ENCODE measurements around the gene DUSP19.
A peak's percentile ranks its signal among the peaks of the same experiment; 100 is the strongest.

DUSP19 gene

GRCh38 chr2:183068561-183068960 lies 10.0 kb upstream of the DUSP19 start:
- DNase-seq (ENCODE audit: low read depth), result no peak

DNA sequence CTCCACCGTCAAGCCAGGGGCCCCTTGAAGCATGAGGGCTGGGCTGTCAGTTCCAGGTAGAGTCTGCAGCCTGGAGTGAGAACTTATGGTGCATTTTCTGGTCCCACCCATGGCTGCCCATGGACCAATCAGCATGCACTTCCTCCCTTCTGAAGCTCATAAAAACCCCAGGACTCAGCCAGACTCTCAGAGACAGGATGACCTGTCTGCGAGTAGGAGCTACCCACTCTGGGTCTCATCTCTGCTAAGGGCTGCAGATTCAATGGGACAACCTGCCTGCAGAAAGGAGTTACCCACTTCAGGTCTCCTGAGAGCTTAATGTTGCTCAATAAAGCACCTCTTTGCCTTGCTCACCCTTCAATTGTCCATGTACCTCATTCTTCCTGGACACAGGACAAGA lies 9.4 kb upstream of the DUSP19 start:
- DNase-seq (ENCODE audit: low read depth), result no peak

- DNase-seq (ENCODE audit: low read depth), result no peak
These were observed 7.4 kb upstream of the DUSP19 start for GRCh38 chr2:183070942-183071844.

DNA sequence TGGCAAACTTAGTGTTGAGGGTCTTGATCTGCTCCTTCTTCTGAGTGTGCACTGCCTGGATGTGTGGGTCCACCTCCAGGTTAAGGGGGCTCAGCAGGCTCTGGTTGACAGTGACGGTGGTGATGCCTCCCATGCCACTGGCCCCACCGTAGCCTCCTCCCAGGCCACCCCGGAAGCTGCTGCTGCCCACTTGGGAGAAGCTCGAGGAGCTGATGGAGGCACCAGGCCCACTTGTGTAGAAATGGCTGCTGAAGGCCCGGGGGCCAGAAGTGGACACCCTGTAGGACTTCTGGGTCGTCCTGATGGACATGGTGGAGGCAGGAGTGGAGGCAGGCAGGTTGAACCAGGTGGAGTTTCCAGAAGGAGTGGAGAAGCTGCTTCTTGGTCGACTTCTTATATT lies 6.4 kb upstream of the DUSP19 start:
- DNase-seq (ENCODE audit: low read depth), result no peak

- DNase-seq (ENCODE audit: low read depth), result no peak
These were observed 434 bp upstream of the DUSP19 start for GRCh38 chr2:183078163-183078463.

DNA sequence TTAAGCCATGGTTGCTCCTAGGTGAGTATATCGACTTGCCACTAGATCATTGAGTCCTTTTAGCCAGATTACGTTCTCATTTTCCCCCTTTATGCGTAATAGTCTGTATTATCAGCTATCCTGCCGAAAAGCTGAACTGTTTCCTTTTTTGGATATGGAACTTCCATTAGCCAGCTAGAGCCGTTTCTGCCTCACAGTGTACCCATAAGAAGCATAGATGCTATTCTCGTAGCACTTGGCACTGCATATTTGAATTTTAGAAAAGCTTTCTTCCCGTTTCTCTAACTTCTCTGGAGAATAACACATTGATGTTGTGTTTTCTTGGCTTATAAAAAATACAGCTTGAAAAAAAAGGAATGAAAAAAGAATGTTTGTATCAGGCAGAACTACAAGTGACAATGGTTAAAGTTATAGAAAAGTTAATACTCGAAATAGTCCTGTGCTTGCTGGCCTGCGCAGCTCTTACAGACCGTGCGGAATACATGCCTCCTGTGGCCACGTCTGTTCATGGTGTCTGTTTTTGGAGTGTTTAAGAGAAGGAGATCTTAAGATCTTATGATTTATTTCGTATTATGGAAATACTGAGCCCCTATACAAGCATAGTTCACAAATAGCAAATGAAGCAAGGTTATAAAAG lies 710 bp downstream of the DUSP19 start:
- no peak for DNase-seq (ENCODE audit: low read depth)

- no peak for DNase-seq (ENCODE audit: low read depth)
These were observed 3.4 kb downstream of the DUSP19 start for GRCh38 chr2:183081911-183082310.

GRCh38 chr2:183088061-183088460 lies 9.5 kb downstream of the DUSP19 start:
- DNase-seq (ENCODE audit: low read depth), result no peak

DNA sequence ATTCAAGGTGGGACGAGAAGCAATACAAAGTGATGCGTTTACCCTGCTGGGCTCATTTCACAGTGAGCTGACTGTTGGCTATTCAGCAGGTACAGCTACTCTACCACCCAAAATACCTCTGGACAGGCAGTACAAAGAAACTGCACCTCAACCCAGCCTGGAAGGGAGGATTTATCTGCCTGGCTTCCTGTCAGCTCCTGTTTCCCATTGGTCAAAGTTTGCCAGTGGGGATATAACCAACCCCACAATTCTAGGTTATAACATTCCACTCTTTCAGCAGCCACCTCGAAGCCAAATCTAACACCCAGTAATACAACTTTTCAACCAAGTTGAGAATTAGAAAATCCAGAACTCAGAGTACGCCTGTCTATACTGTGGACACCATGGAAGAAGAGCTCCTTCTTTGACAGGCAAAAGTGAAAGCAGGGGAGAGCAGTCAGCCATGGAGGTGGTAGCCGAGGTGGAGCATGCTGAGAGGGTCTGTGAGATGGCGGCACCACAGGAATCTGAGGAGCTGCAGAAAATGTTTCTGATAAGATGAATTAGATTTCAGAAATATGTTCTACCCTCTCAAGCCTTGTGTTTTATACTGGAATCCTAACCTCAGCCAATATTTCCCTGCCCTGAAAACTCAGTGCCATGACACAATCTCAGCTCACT lies 10.8 kb downstream of the DUSP19 start:
- DNase-seq (ENCODE audit: low read depth), result no peak

GRCh38 chr2:183091318-183091953 lies 12.9 kb downstream of the DUSP19 start:
- no peak for DNase-seq (ENCODE audit: low read depth)

- DNase-seq (ENCODE audit: low read depth), result no peak
These were observed 13.4 kb downstream of the DUSP19 start for GRCh38 chr2:183091954-183092345.

DNA sequence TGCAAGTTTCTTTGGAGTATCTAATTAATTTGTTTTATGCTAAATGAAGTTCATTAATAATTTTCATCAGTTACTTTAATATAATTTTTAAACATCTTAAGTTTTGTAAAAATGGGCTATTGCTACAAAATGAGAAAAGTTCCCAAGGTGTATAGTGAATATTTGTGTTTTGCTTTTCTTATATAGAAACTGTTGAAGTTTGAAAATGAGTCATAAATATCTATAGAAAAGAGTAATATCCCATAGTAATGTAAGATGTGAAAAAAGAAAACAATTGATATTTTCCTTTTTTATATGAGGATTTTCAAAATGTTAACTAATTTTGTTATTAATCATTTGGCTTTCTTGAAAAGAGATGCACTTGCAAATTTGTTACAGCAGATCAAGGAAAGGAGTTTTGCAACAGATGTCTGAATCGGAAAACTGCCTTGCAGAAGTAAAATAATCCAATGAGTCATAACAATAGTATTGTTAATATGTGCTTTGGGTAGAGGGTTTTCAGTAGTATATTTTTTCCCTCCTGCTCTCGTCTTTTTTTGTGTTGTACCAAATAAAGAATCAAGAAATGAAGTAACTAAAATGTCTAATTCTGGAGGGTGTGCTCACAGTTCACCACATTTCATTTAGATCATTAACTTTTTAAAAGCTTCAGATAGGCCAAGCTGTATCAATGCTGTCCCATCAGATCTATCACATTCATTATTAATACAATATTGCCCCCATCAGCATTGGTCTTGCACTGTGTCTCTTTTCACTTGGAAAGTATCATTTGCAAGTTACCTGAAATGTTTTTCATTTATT lies 15.5 kb downstream of the DUSP19 start:
- no peak for DNase-seq (ENCODE audit: low read depth)

DNA sequence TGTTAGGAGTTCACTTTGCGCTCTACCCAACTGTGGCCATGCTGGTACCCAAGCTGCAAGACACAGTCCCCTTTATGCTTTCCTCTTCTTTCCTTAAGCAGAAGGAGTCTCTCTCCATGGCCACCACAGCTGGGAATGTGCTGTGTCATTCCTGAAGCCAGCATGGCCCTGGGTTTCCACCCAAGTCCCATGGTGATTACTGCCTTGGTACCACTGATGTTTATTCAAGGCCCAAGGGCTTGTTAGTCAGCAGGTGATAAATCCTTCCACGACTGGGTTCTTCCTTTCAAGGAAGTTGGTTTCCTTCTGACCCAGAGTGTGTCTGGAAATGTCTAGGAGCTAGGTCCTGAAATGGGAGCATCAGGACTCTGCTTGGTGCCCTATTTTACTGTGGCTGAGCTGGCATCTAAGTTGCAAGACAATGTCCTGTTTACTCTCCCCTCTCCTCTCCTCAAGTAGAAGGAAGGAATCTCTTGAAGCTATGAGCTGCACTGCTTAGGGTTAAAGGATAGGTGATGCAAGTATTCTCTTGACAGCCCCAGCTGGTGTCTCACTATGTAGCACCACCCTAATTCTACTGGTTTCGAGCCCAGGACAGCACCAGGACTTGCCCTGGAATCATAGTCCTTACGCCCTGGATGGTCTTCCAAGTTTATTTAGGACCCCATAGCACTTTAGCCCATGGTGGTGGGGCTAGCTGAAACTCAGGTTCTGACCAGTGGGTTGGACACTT lies 27.0 kb downstream of the DUSP19 start:
- no peak for DNase-seq (ENCODE audit: low read depth)

DNA sequence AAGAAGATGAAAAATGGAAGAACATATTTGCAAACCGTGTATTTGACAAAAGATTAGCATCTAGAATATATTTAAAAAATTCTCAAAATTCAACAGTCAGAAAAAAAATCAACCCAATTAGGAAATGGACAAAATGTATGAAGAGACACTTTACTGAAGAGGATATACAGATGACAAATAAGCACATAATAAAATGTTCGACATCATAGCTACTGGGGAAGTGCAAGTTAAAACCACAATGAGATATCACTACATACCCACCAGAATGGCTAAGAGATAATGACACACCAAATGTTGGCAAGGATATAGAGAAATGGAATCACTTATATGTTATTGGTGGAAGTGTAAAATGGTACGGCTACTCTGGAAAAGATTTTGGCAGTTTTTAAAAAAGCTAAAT lies 34.0 kb downstream of the DUSP19 start:
- DNase-seq (ENCODE audit: low read depth), result no peak

GRCh38 chr2:183113630-183114029 lies 35.1 kb downstream of the DUSP19 start:
- DNase-seq (ENCODE audit: low read depth), result no peak

- DNase-seq (ENCODE audit: low read depth), result no peak
These were observed 38.7 kb downstream of the DUSP19 start for GRCh38 chr2:183117226-183117625.

DNA sequence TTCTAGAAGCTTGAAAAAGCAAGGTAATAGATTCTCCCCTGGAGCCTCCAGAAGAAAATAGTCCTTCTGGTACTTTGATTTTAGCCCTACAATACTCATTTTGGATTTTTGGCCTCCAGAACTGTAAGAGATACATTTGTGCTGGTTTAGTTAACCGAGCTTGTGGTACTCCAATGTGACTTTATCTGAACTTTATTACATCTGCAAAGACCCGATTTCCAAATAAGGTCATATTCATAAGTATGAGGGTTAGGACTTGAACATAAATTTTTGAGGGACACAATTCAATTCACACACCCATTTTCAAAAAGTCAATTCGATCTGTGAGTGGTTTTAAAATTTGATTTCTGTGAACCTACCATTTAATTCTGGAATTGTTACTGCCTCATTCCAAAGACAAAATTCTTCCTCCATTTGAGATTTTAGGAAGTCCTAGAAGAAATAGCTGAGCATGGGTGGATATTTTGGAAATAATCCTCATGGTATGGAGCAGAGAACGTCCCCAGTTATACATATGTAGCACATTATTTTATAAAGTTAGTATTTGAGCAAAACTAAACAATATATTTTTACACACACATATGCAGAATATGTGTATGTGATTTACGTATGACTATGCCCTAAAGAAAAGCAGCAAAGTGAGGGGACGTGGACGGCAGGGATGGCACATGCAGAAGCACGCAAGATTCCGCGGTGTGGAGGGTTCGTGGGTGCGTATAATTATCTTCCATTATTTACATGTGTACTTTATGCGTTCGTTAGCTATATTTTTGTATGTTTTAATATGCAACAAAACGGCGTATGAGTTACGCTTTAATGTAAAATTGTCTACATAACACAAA lies 44.8 kb downstream of the DUSP19 start:
- DNase-seq (ENCODE audit: low read depth), result no peak

GRCh38 chr2:183123959-183124221 lies 45.3 kb downstream of the DUSP19 start:
- DNase-seq (ENCODE audit: low read depth), result no peak

- peak; percentile 76 for DNase-seq (ENCODE audit: low read depth)
These were observed 45.8 kb downstream of the DUSP19 start, which contains the start of gene NUP35 for GRCh38 chr2:183124222-183124956. Gene NUP35 (plus strand): TSS chr2:183124443. CDS start chr2:183124458, 15 bp downstream.

DNA sequence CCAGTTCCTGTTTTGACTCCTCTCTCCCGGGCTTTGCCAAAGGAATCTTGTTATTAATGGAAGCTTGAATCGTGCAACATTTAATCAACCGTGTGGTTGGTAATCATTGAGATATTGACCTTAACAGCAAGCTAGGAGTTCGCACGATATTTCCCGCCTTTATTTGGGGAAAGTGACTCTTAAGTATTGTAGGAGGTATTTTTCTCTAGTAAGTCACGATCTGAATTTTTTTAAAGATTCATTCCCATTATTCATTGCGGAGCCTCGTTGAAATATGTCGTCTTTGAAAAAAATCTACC lies 46.4 kb downstream of the DUSP19 start:
- DNase-seq (ENCODE audit: low read depth), result peak; percentile 4

Measured in HS-27A (cell line).